Fibroblast of lung (primary cell): ENCODE results near the gene PDCD10. TPM values are rescaled to one million over a fixed set of nuclear protein-coding genes. Genes with fewer than 3 reads are reported as not detected.

Experiments used
- DNase-seq, 2 donors: peaks; one replicate each; pipeline versions ENCODE4 v3.0.0 to v3.0.0-alpha.2; 2010; ENCODE audit warnings: low read depth in 2 of 2
- H2AFZ ChIP-seq: 2 replicates; pipeline ENCODE4 v1.5.1; 2012; ENCODE audit warnings: low read length, control low read depth, inconsistent platforms
- H3K27ac ChIP-seq: 2 replicates; pipeline ENCODE4 v1.5.1; 2011; ENCODE audit warnings: low read length, control low read depth; ENCODE audit not compliant: insufficient read depth
- H3K27me3 ChIP-seq: 2 replicates; pipeline ENCODE4 v1.5.1; 2011; ENCODE audit warnings: mild to moderate bottlenecking, low read length; ENCODE audit not compliant: control insufficient read depth, insufficient read depth
- H3K36me3 ChIP-seq: 2 replicates; pipeline ENCODE4 v1.5.1; 2011; ENCODE audit warnings: low read length; ENCODE audit not compliant: control insufficient read depth, insufficient read depth
- H3K4me1 ChIP-seq: 2 replicates; pipeline ENCODE4 v1.5.1; 2011; ENCODE audit warnings: low read length; ENCODE audit not compliant: control insufficient read depth, insufficient read depth; ENCODE audit errors: extremely low read depth
- H3K4me2 ChIP-seq: 2 replicates; pipeline ENCODE4 v1.5.1; 2011; ENCODE audit warnings: low read length, control low read depth; ENCODE audit not compliant: insufficient read depth; ENCODE audit errors: extremely low read depth
- H3K4me3 ChIP-seq, 4 experiments: fragments of 200-600 bp in 1 of 4; sonication (generic) in 1 of 4; replicated peaks in 1 of 4; 2 replicates each; pipeline ENCODE4 v1.5.1; 2011 to 2016; ENCODE audit warnings: low read length in 4 of 4, low read depth in 3 of 4, mild to moderate bottlenecking in 3 of 4, control low read depth in 2 of 4, inconsistent platforms in 1 of 4, mixed read lengths in 1 of 4; ENCODE audit not compliant: insufficient read depth in 1 of 4; ENCODE audit errors: control extremely low read depth in 1 of 4
- H3K79me2 ChIP-seq: 2 replicates; pipeline ENCODE4 v1.5.1; 2012; ENCODE audit warnings: mild to moderate bottlenecking, low read length, inconsistent platforms; ENCODE audit not compliant: control insufficient read depth, insufficient read depth
- H3K9ac ChIP-seq: 2 replicates; pipeline ENCODE4 v1.5.1; 2011; ENCODE audit warnings: mild to moderate bottlenecking, low read length, control low read depth; ENCODE audit not compliant: insufficient read depth
- H3K9me3 ChIP-seq: 2 replicates; pipeline ENCODE4 v1.5.1; 2012; ENCODE audit warnings: low read depth, low read length; ENCODE audit not compliant: control insufficient read depth, insufficient read depth
- H4K20me1 ChIP-seq: 2 replicates; pipeline ENCODE4 v1.5.1; 2011; ENCODE audit warnings: low read length; ENCODE audit not compliant: control insufficient read depth, insufficient read depth; ENCODE audit errors: extremely low read depth
- CTCF ChIP-seq, 2 donors: IDR thresholded peaks in 1 of 2; conservative IDR thresholded peaks in 1 of 2; 1 replicate in 1 of 2; 2 replicates in 1 of 2; pipeline ENCODE4 v1.5.1; 2011 to 2012; ENCODE audit warnings: low read length in 2 of 2, control low read depth in 1 of 2, inconsistent platforms in 1 of 2, low read depth in 1 of 2, mild to moderate bottlenecking in 1 of 2
- EZH2 ChIP-seq: IDR thresholded peaks from 2 replicates; pipeline ENCODE4 v1.5.1; 2012; ENCODE audit warnings: low read length, control low read depth, mild to moderate bottlenecking; ENCODE audit errors: missing control alignments
- polyA plus RNA-seq, 2 donors: library from polyadenylated mRNA; depleted of rRNA in 1 of 2; stranded (reverse) in 1 of 2; unstranded in 1 of 2; fragments of >200 nt; gene quantifications; 2 replicates each; pipeline ENCODE4 v1.2.1, GENCODE V29; 2011 to 2012; ENCODE audit warnings: missing spikeins in 1 of 2
- total RNA-seq: library from RNA; depleted of rRNA; stranded (reverse); fragments of >200 nt; gene quantifications from 2 replicates; pipeline ENCODE4 v1.2.1, GENCODE V29; 2014

The PDCD10 gene
- total and polyA plus RNA-seq, 2 donors (not counting 1 experiment from before 2014, with no cell fraction given): 46.6 to 90.4 TPM

GRCh38 chr3:167656821-167657220, 77.9 kb downstream of the PDCD10 start:
- no peaks in the 10 kb centered on the region for H3K9me3 ChIP-seq
- H3K79me2 ChIP-seq: no peaks in the 10 kb centered on the region
- no peak overlapping the region for H3K4me2 ChIP-seq
- no peaks in the 10 kb centered on the region for H3K27me3 ChIP-seq
- TF ChIP-seq EZH2 (no peak), CTCF (conservative IDR thresholded peaks at IDR 0.05 in 1 of 2, IDR thresholded peaks at IDR 0.05 in 1 of 2; ENCODE audit: low read depth in 1 of 2, low read length in 2 of 2) (no peak)
- H4K20me1 ChIP-seq: no peaks in the 10 kb centered on the region
- no peak overlapping the region for H2AFZ ChIP-seq
- no peak overlapping the region for H3K9ac ChIP-seq
- H3K27ac ChIP-seq: no peak overlapping the region
- no peak overlapping the region for H3K4me3 ChIP-seq
- H3K36me3 ChIP-seq: no peaks in the 10 kb centered on the region
- no peak for DNase-seq
- no peaks in the 10 kb centered on the region for H3K4me1 ChIP-seq

GRCh38 chr3:167653760-167654159, 80.9 kb downstream of the PDCD10 start, which contains the start of gene WDR49:
TSS of gene WDR49 (minus strand) at chr3:167653942. CDS start at chr3:167653425, 517 bp downstream.
- Histone ChIP-seq H3K9ac (no peak within 1 kb of the TSS), H3K4me2 (no peak within 1 kb of the TSS), H3K4me1 (no peaks in the 10 kb centered on the region), H4K20me1 (no peaks in the 10 kb centered on the region), H2AFZ (no peak within 1 kb of the TSS), H3K36me3 (no peaks in the 10 kb centered on the region), H3K9me3 (no peaks in the 10 kb centered on the region), H3K79me2 (no peaks in the 10 kb centered on the region), H3K27me3 (no peaks in the 10 kb centered on the region), H3K4me3 (no peak within 1 kb of the TSS), H3K27ac (no peak within 1 kb of the TSS)
- TF ChIP-seq CTCF (conservative IDR thresholded peaks at IDR 0.05 in 1 of 2, IDR thresholded peaks at IDR 0.05 in 1 of 2; ENCODE audit: low read depth in 1 of 2, low read length in 2 of 2): no peak
- no peak for TF ChIP-seq EZH2
- peak in 1 of 2 donors; percentile 1 for DNase-seq

- H3K9ac ChIP-seq: no peak overlapping the region
- H3K36me3 ChIP-seq: no peaks in the 10 kb centered on the region
- H3K4me3 ChIP-seq: no peak overlapping the region
- no peaks in the 10 kb centered on the region for H3K79me2 ChIP-seq
- H3K4me1 ChIP-seq: no peaks in the 10 kb centered on the region
- no peaks in the 10 kb centered on the region for H3K9me3 ChIP-seq
- H4K20me1 ChIP-seq: no peaks in the 10 kb centered on the region
- no peaks in the 10 kb centered on the region for H3K27me3 ChIP-seq
- H3K4me2 ChIP-seq: no peak overlapping the region
- no peak overlapping the region for H3K27ac ChIP-seq
- no peak for TF ChIP-seq EZH2
- no peak for TF ChIP-seq CTCF (conservative IDR thresholded peaks at IDR 0.05 in 1 of 2, IDR thresholded peaks at IDR 0.05 in 1 of 2; ENCODE audit: low read depth in 1 of 2, low read length in 2 of 2)
- no peak overlapping the region for H2AFZ ChIP-seq
- no peak for DNase-seq
These were observed 81.5 kb downstream of the PDCD10 start for GRCh38 chr3:167653155-167653554.
